PC-3 (cell line): ENCODE data around the gene SCYGR8. TPM values are rescaled to one million over a fixed set of nuclear protein-coding genes. Genes with fewer than 3 reads are reported as not detected.
A peak's percentile ranks its signal among the peaks of the same experiment; 100 is the strongest.
"Not testable (repeated sequence)": the region's sequence is repeated elsewhere in the genome, so short reads cannot be mapped to it uniquely, and the experiment has no call there.

ENCODE experiments used
- ATAC-seq: fragments of 200-7000 bp; cut with Tn5 transposase; 2 replicates; pipeline ENCODE4 v1.9.1; 2020; ENCODE audit warnings: mild to moderate bottlenecking, moderate library complexity
- BruUV-seq: library from RNA; stranded (reverse); fragments of 400-500 nt; replicated peaks from 2 replicates; lab custom pipeline; 2021; lab: Mats Ljungman, UMichigan
- CTCF ChIA-PET: fragments of 300-600 bp; sonication (Branson Sonifier 250); formaldehyde crosslinking; loops from one replicate; lab custom pipeline; 2022; ENCODE audit warnings: antibody characterized with exemption; lab: Charles Lee
- POLR2A ChIA-PET: fragments of 300-600 bp; sonication (Branson Sonifier 250); formaldehyde crosslinking; loops from one replicate; lab custom pipeline; 2022; ENCODE audit warnings: antibody characterized with exemption; ENCODE audit not compliant: unreplicated experiment; lab: Charles Lee
- DNase-seq: peaks from one replicate; pipeline ENCODE4 v3.0.0-alpha.2; 2015
- H2AFZ ChIP-seq: fragments of 300-600 bp; sonication (generic); 2 replicates; pipeline ENCODE4 v1.6.0; 2016; ENCODE audit warnings: antibody characterized with exemption, low read length
- H3F3A ChIP-seq: fragments of 300-600 bp; sonication (generic); one replicate; pipeline ENCODE4 v1.6.0; 2017; ENCODE audit warnings: antibody characterized with exemption, low read length, control low read depth, mild to moderate bottlenecking; ENCODE audit not compliant: unreplicated experiment
- H3K27ac ChIP-seq: fragments of 300-600 bp; sonication (generic); 2 replicates; pipeline ENCODE4 v1.5.1; 2016; ENCODE audit warnings: mild to moderate bottlenecking, low read length
- H3K27me3 ChIP-seq: fragments of 300-600 bp; sonication (generic); 2 replicates; pipeline ENCODE4 v1.6.1; 2016; ENCODE audit warnings: low read length, mixed read lengths
- H3K36me3 ChIP-seq: fragments of 300-600 bp; sonication (generic); 2 replicates; pipeline ENCODE4 v1.6.1; 2016; ENCODE audit warnings: low read depth, mixed run types, low read length, mixed read lengths
- H3K4me1 ChIP-seq: fragments of 300-600 bp; sonication (generic); 2 replicates; pipeline ENCODE4 v1.5.1; 2016; ENCODE audit warnings: low read length; ENCODE audit not compliant: insufficient read depth
- H3K4me2 ChIP-seq: fragments of 300-600 bp; sonication (generic); 2 replicates; pipeline ENCODE4 v1.6.0; 2016; ENCODE audit warnings: low read length
- H3K4me3 ChIP-seq: fragments of 300-600 bp; sonication (generic); 2 replicates; pipeline ENCODE4 v1.5.1; 2016; ENCODE audit warnings: mild to moderate bottlenecking, low read length, mixed read lengths
- H3K79me2 ChIP-seq: fragments of 300-600 bp; sonication (generic); 2 replicates; pipeline ENCODE4 v1.6.1; 2017; ENCODE audit warnings: low read length, mixed read lengths
- H3K9ac ChIP-seq: fragments of 300-600 bp; sonication (generic); 2 replicates; pipeline ENCODE4 v1.6.0; 2016; ENCODE audit warnings: mild to moderate bottlenecking, low read length
- H3K9me2 ChIP-seq: fragments of 300-600 bp; sonication (generic); replicated peaks from 2 replicates; pipeline ENCODE4 v1.6.1; 2016; ENCODE audit warnings: mixed run types, low read length, mixed read lengths
- H3K9me3 ChIP-seq: fragments of 300-600 bp; sonication (generic); 2 replicates; pipeline ENCODE4 v1.6.1; 2016; ENCODE audit warnings: low read length, mixed read lengths
- H4K20me1 ChIP-seq: fragments of 300-600 bp; sonication (generic); 2 replicates; pipeline ENCODE4 v1.6.1; 2016; ENCODE audit warnings: low read length, mixed read lengths
- CTCF ChIP-seq: fragments of 300-600 bp; sonication (generic); conservative IDR thresholded peaks from 2 replicates; pipeline ENCODE4 v1.5.1; 2017; ENCODE audit warnings: antibody characterized with exemption, low read depth, mild to moderate bottlenecking, low read length
- EZH2 ChIP-seq: fragments of 300-600 bp; sonication (generic); IDR thresholded peaks from one replicate; pipeline ENCODE4 v1.6.1; 2017; ENCODE audit warnings: antibody characterized with exemption, mild to moderate bottlenecking, low read length; ENCODE audit not compliant: unreplicated experiment
- EZH2phosphoT487 ChIP-seq: fragments of 300-600 bp; sonication (generic); IDR thresholded peaks from 2 replicates; pipeline ENCODE4 v1.6.1; 2018; ENCODE audit warnings: mild to moderate bottlenecking, antibody characterized with exemption, low read length, borderline replicate concordance
- intact Hi-C: fragments of 100-400 bp; cut with micrococcal nuclease; formaldehyde crosslinking; loops from 2 replicates; pipeline ENCODE4 v1.9.0; 2023
- total RNA-seq: library from RNA; depleted of rRNA; stranded (reverse); fragments of >200 nt; gene quantifications from 2 replicates; pipeline ENCODE4 v1.2.3, GENCODE V29; 2014

Gene SCYGR8
- total RNA-seq, 1 experiment from 2014 or later = not detected

- Histone ChIP-seq H3K27me3 (no peaks in the 10 kb centered on the region), H4K20me1 (no peaks in the 10 kb centered on the region), H3K4me3 (no peak overlapping the region), H3K4me2 (no peak overlapping the region), H3K4me1 (no peaks in the 10 kb centered on the region), H2AFZ (no peak overlapping the region), H3K36me3 (no peaks in the 10 kb centered on the region), H3K9me3 (no peaks in the 10 kb centered on the region), H3K27ac (no peak overlapping the region), H3K9me2 (no peaks in the 10 kb centered on the region), H3K9ac (no peak overlapping the region), H3K79me2 (no peaks in the 10 kb centered on the region), H3F3A (no peaks in the 10 kb centered on the region)
- TF ChIP-seq EZH2phosphoT487 (no peak), CTCF (peak; percentile 66)
- ChIA-PET POLR2A (no interaction called here), CTCF (interaction anchor here (0.6 kb wide), 1 partner anchor 333 kb away, joined by 3 read pairs; no protein-coding TSS in a partner anchor)
- BruUV-seq = no TSS peak
- intact Hi-C loops = no loop called here
- ATAC-seq (no peak), DNase-seq (peak; percentile 37)
These were observed 2.4 kb downstream of the SCYGR8 start for GRCh38 chr2:227748079-227748478.

GRCh38 chr2:227756261-227756660, 10.6 kb downstream of the SCYGR8 start:
- CTCF ChIA-PET, H3K36me3 ChIP-seq, H4K20me1 ChIP-seq, H3K9me3 ChIP-seq, BruUV-seq, H3K9me2 ChIP-seq, ATAC-seq, H3K27ac ChIP-seq, POLR2A ChIA-PET, H3K4me2 ChIP-seq, H3K27me3 ChIP-seq, intact Hi-C loops, H2AFZ ChIP-seq, H3K9ac ChIP-seq, H3K4me1 ChIP-seq, DNase-seq, H3K79me2 ChIP-seq, H3K4me3 ChIP-seq, H3F3A ChIP-seq: not testable (repeated sequence)

GRCh38 chr2:227759411-227760118, 13.9 kb downstream of the SCYGR8 start:
- Histone ChIP-seq H2AFZ (no peak overlapping the region), H4K20me1 (no peaks in the 10 kb centered on the region), H3K36me3 (no peaks in the 10 kb centered on the region), H3K4me1 (no peaks in the 10 kb centered on the region), H3K9ac (no peak overlapping the region), H3K9me3 (no peaks in the 10 kb centered on the region), H3F3A (no peaks in the 10 kb centered on the region), H3K4me3 (no peak overlapping the region), H3K9me2 (no peaks in the 10 kb centered on the region), H3K27me3 (no peaks in the 10 kb centered on the region), H3K27ac (no peak overlapping the region), H3K79me2 (no peaks in the 10 kb centered on the region), H3K4me2 (no peak overlapping the region)
- ATAC-seq = no peak
- POLR2A ChIA-PET = no interaction called here
- CTCF ChIA-PET = no interaction called here
- TF ChIP-seq EZH2 (no peak), CTCF (no peak), EZH2phosphoT487 (no peak)
- DNase-seq = no peak
- intact Hi-C loops = no loop called here
- BruUV-seq = no TSS peak
